Large intestine (tissue), 12 donors: ENCODE data around the gene KRTAP25-1. TPM values are rescaled to one million over a fixed set of nuclear protein-coding genes. Genes with fewer than 3 reads are reported as not detected.

Experiments
- DNase-seq, 2 donors: peaks; one replicate each; pipeline versions ENCODE4 v3.0.0 to v3.0.0-alpha.2; 2013
- H3K27ac ChIP-seq: one replicate; pipeline ENCODE4 v1.5.1; 2013; ENCODE audit warnings: low read length
- H3K27me3 ChIP-seq: 2 replicates; pipeline ENCODE4 v1.6.1; 2013; ENCODE audit warnings: low read length; ENCODE audit not compliant: control insufficient read depth, insufficient read depth
- H3K36me3 ChIP-seq: 2 replicates; pipeline ENCODE4 v1.6.1; 2013; ENCODE audit warnings: low read length; ENCODE audit not compliant: control insufficient read depth, insufficient read depth
- H3K4me1 ChIP-seq: one replicate; pipeline ENCODE4 v1.6.1; 2013; ENCODE audit warnings: low read length; ENCODE audit not compliant: control insufficient read depth, insufficient read depth
- H3K4me3 ChIP-seq: one replicate; pipeline ENCODE4 v1.5.1; 2013; ENCODE audit warnings: low read length
- H3K9me3 ChIP-seq: one replicate; pipeline ENCODE4 v1.6.1; 2013; ENCODE audit warnings: mild to moderate bottlenecking, low read depth, low read length, moderate library complexity; ENCODE audit not compliant: control insufficient read depth
- WGBS: methylation state at CpG from one replicate; pipeline ENCODE4 v1.1.5; 2013; ENCODE audit warnings: low lambda C conversion rate; ENCODE audit not compliant: insufficient coverage; 5-methylcytosine and 5-hydroxymethylcytosine counted together
- long read RNA-seq, 11 donors: transcript quantifications; one replicate each; lab custom pipeline, GENCODE V29; 2026
- polyA plus RNA-seq: library from polyadenylated mRNA; unstranded; fragments of 120-200 nt; gene quantifications from one replicate; pipeline ENCODE4 v1.2.1, GENCODE V29; 2013

Gene KRTAP25-1, protein sequence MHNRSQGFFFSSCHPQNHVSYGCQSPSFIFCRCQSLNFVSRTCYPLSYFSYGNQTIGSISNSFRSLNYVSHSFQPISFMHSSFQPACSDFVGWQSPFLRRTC
- not detected for polyA plus RNA-seq
- long read RNA-seq, donor 1 = 0 reads
- long read RNA-seq, donor 2 = 0 reads
- long read RNA-seq, donor 3 = 0 reads
- long read RNA-seq, donor 4 = 0 reads
- long read RNA-seq, donor 5 = 0 reads
- long read RNA-seq, donor 6 = 0 reads
- long read RNA-seq, donor 7 = 0 reads
- long read RNA-seq, donor 8 = 0 reads
- long read RNA-seq, donor 9 = 0 reads
- long read RNA-seq, donor 10 = 0 reads
- long read RNA-seq, donor 11 = 0 reads

DNA sequence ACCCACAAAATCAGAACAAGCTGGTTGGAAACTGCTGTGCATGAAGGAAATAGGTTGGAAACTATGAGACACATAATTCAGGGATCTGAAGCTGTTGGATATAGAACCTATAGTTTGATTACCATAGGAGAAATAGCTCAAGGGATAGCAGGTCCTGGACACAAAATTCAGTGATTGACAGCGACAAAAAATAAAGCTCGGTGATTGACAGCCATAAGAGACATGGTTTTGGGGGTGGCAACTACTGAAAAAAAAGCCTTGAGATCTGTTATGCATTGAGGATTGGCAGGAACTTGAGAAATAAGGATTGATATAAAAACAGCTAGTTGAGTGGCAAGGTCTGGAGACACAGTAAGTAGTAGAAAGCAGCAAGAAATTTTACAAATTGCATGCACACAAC is at the start of gene KRTAP25-1:
TSS of gene KRTAP25-1 (minus strand) at position 300 of the 400 bp plus-strand sequence. CDS start at position 276, 24 bp downstream.
- DNase-seq = no peak
- 100% methylated on average over 2 of the region's 2 CpGs for WGBS
- no peak within 1 kb of the TSS for H3K27ac ChIP-seq
- no peak within 1 kb of the TSS for H3K4me3 ChIP-seq
- H3K9me3 ChIP-seq = no peaks in the 10 kb centered on the region
- H3K4me1 ChIP-seq = no peaks in the 10 kb centered on the region
- no peaks in the 10 kb centered on the region for H3K27me3 ChIP-seq
- no peaks in the 10 kb centered on the region for H3K36me3 ChIP-seq

DNA sequence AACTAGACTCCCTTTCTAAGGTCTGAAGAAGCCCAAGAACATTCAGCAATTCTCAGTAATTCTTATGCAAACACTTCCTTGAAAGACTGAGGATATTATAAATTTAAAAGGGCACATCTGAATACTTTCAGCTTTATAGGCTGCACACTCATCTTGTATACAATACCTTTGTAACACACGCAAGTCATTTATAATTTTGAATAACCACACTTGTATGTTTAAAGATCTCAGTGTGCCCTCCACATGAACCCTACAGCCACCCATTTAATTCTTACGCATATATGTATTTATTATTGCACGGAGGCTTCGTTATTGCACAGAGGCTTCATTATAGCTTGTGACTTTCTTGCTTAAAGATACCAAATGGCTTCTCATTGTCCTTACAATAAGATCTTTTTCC is 49.4 kb upstream of the KRTAP25-1 start:
- H3K36me3 ChIP-seq = no peaks in the 10 kb centered on the region
- no peak overlapping the region for H3K4me3 ChIP-seq
- no peak overlapping the region for H3K27ac ChIP-seq
- no peaks in the 10 kb centered on the region for H3K4me1 ChIP-seq
- no peak for DNase-seq
- whole genome bisulfite sequencing = no CpG with 5 or more reads among the region's 4 CpGs
- H3K9me3 ChIP-seq = no peaks in the 10 kb centered on the region
- H3K27me3 ChIP-seq = no peaks in the 10 kb centered on the region

DNA sequence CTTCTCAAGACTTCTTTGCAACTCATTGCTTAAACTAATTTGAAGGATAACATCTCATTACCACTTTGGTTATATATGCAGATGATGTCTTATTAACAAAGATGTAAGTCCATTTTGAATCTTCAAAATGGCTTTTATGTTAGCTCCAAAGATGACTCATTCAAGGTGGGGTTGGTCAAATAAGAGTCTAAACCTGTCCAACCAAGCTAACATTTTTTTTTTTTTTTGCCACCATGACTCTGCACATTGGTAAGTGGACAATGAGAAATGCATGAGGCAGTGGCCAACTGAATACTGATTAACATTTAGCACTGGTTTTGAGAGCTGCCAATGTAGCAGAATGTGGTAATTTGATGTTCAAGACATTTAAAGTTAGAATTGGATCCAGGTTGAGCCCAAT is 48.5 kb upstream of the KRTAP25-1 start:
- no peaks in the 10 kb centered on the region for H3K36me3 ChIP-seq
- DNase-seq = no peak
- H3K27ac ChIP-seq = no peak overlapping the region
- H3K4me1 ChIP-seq = no peaks in the 10 kb centered on the region
- no peaks in the 10 kb centered on the region for H3K27me3 ChIP-seq
- H3K4me3 ChIP-seq = no peak overlapping the region
- no peaks in the 10 kb centered on the region for H3K9me3 ChIP-seq

DNA sequence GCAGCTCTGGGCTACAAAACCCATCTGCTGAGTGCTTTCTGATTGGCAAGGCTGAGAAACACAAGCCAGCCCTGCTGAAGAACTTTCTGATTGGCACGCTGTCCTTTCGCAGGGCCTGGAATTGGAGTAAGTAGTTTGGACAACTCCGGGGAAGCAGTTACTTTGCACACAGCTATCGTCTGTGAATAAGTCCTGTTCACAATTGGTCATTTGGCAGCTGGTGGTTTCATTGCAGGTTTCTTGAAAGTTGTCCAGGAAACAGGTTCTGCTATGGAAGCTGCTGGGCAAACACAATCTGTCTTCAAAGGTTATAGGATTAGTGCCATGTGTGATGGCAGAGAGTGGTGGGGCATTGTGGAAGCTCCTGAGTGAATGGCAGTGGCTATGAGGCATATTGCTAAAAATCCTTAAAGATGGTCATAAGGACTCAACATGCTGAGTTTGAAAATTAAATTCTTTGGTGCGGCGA is 48.0 kb upstream of the KRTAP25-1 start, which contains the start of gene KRTAP27-1:
TSS of gene KRTAP27-1 (minus strand) at position 419 of the 469 bp plus-strand sequence. CDS start at position 393, 26 bp downstream.
- Histone ChIP-seq H3K27me3 (no peaks in the 10 kb centered on the region), H3K9me3 (no peaks in the 10 kb centered on the region), H3K4me3 (no peak within 1 kb of the TSS), H3K4me1 (no peaks in the 10 kb centered on the region), H3K36me3 (no peaks in the 10 kb centered on the region), H3K27ac (no peak within 1 kb of the TSS)
- no peak for DNase-seq
- WGBS = 100% methylated on average over 1 of the region's 6 CpGs

DNA sequence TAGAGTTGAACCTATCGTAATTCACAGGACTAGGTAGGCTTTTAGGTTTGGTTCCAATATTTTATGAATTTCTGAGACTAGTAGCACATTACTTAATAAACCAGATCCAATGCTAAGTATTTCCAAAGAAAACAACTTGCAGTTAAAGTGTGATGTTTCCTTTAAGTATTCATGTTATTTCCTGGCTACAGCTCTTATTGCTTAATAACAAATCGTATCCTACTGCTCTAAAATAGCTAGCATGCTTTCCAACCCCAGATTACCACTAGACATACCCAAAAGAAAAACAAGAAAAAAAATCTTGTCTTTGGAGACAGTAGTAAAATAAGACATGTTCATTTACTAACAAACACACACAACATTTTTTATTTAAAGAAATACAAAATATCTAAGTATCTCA is 47.3 kb upstream of the KRTAP25-1 start:
- Histone ChIP-seq H3K36me3 (no peaks in the 10 kb centered on the region), H3K9me3 (no peaks in the 10 kb centered on the region), H3K4me3 (no peak overlapping the region), H3K27ac (no peak overlapping the region), H3K27me3 (no peaks in the 10 kb centered on the region), H3K4me1 (no peaks in the 10 kb centered on the region)
- no peak for DNase-seq
- 86% methylated on average over 1 of the region's 2 CpGs for WGBS

DNA sequence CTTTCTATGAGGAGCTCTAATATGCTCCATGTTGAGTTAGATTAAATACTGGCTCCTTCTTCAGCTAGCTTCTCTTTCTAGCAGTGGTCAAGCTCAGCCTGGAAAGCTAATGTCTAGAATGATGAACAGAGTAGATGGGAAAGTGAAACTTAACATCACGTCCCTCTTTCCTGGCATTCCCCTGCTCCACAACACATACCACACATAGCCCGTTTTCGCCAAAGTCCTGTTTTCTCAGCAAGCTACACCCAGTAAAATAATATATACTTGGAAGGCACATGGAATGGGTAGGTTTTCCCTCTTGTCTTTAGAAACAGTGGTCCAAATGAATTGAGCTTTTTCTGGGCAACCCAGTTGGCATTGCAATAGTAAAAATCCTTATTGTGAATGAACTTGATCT is 44.4 kb upstream of the KRTAP25-1 start:
- H3K27me3 ChIP-seq = no peaks in the 10 kb centered on the region
- no peaks in the 10 kb centered on the region for H3K9me3 ChIP-seq

DNA sequence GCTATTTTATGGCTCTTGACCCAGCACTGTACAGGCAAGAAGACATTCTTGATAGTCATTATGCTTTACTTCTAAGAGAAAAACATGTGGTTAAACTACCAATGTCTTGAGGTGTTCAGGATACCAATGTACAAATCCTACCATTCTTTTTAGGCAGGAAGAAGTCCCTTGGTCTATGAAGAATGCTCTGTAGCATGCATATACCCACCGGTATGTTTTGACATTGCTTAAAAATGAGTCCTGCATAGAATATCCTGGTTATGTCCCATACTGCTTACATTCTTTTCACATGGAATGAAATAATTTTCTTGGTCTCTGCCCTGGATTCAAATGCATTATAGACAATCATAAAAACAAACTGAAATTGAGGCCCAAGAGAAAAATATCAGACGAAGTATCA is 43.4 kb upstream of the KRTAP25-1 start:
- Histone ChIP-seq H3K27ac (no peak overlapping the region), H3K36me3 (no peaks in the 10 kb centered on the region), H3K4me3 (no peak overlapping the region), H3K9me3 (no peaks in the 10 kb centered on the region), H3K27me3 (no peaks in the 10 kb centered on the region), H3K4me1 (no peaks in the 10 kb centered on the region)
- WGBS = 100% methylated on average over 1 of the region's 2 CpGs
- DNase-seq = no peak

More for the DNA sequence above, 44.4 kb upstream of the KRTAP25-1 start:
- no peaks in the 10 kb centered on the region for H3K36me3 ChIP-seq
- no peak for DNase-seq
- WGBS = no CpG with 5 or more reads among the region's 3 CpGs
- no peaks in the 10 kb centered on the region for H3K4me1 ChIP-seq
- H3K4me3 ChIP-seq = no peak overlapping the region
- H3K27ac ChIP-seq = no peak overlapping the region

DNA sequence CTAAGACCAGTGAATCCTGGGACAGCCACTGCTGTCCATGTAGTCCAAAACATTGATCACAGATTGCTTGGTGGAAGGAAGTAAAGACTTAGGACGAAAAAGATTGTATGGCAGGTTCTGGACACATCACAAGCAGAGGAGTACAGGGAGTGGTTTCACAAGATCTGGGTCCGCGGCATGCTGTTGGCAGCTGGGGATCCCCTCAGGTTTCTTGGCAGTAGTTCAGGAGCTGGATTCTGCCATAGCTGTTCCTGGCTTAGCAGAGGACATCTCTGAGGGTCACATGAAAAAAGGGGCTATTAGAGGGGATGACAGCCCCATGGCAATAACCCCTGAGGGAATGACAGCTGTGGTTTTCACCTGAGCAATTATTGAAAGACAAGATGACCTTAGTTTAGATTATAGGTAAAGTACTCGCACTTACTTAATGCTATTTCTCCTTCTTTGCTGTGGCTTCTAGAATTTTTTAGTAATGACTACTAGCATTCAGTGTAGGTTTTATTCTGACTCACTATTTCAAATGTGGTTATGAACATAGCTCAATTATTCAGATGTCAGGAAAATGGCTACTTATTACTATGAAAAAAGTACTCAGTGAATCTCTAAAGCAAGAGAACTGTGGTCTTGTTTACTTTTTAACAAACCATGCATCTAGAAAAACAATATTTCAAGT is 40.0 kb upstream of the KRTAP25-1 start:
- Histone ChIP-seq H3K4me1 (no peaks in the 10 kb centered on the region), H3K9me3 (no peaks in the 10 kb centered on the region), H3K4me3 (no peak overlapping the region), H3K27me3 (no peaks in the 10 kb centered on the region), H3K27ac (no peak overlapping the region), H3K36me3 (no peaks in the 10 kb centered on the region)
- 100% methylated on average over 1 of the region's 4 CpGs for WGBS
- no peak for DNase-seq

DNA sequence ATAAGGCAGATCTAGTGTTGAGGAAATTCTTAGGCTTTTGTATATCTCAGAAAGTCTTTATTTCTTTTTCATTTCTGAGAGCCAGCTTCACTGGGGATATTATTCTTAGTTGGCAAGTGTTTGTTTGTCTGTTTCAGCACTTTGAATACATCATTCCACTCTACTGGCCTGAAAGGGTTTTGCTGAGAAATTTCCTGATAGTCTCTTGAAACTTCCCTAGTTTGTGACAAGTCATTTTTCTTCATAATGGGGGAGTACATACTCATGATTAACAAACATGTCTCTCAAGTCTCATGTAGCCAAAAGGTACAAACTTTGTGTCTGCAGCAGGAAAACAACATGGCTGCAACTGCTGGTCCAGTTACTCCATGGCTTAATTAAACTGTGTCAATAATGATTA is 37.1 kb upstream of the KRTAP25-1 start:
- Histone ChIP-seq H3K9me3 (no peaks in the 10 kb centered on the region), H3K4me1 (no peaks in the 10 kb centered on the region), H3K27me3 (no peaks in the 10 kb centered on the region), H3K36me3 (no peaks in the 10 kb centered on the region), H3K27ac (no peak overlapping the region), H3K4me3 (no peak overlapping the region)
- no peak for DNase-seq

DNA sequence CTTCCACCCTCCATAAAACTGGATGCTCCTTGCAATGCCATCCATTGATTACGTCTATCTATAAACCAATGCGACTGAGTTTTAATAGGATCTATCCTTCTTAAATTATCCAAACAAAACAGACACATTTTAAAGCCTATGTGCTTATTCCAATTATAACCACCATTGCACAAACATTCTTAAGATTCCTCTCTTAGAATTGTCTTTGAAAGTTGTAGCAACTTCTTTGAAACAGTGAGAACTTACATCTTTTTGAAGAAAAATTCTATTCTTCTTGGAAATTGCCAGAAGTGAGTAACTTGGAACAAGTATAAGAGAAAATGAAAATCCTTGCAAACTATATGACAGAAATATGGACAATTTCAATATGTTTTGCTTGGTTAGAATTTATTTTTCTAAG is 30.9 kb upstream of the KRTAP25-1 start, which contains the start of gene KRTAP26-1:
TSS of gene KRTAP26-1 (minus strand) at position 101 of the 400 bp plus-strand sequence. CDS start 280 bp downstream, outside the sequence.
- H3K4me1 ChIP-seq = no peaks in the 10 kb centered on the region
- no peak within 1 kb of the TSS for H3K27ac ChIP-seq
- WGBS = 92% methylated on average over 2 of the region's 2 CpGs
- no peak for DNase-seq
- H3K36me3 ChIP-seq = no peaks in the 10 kb centered on the region
- H3K9me3 ChIP-seq = no peaks in the 10 kb centered on the region
- no peaks in the 10 kb centered on the region for H3K27me3 ChIP-seq
- H3K4me3 ChIP-seq = no peak within 1 kb of the TSS
